Stimulated activated CD4-positive, alpha-beta T cell treated with anti-CD3 and anti-CD28 coated beads, Interleukin-2, amount 100 ng/mL, for 48 hours (primary cell): ENCODE data around the gene ZFP36.
A peak's percentile ranks its signal among the peaks of the same experiment; 100 is the strongest.

ENCODE experiments used
- DNase-seq, 2 donors: peaks; one replicate each; pipeline ENCODE4 v3.0.0-alpha.2; 2020

The ZFP36 gene

GRCh38 chr19:39385629-39386411 lies 20.8 kb upstream of the ZFP36 start:
- DNase-seq: no peak

GRCh38 chr19:39386557-39386956 lies 20.1 kb upstream of the ZFP36 start:
- no peak for DNase-seq

GRCh38 chr19:39388657-39389056 lies 18.0 kb upstream of the ZFP36 start:
- no peak for DNase-seq

GRCh38 chr19:39389631-39390414 lies 16.8 kb upstream of the ZFP36 start:
- DNase-seq: no peak

- peak in 1 of 2 donors; percentile 73 for DNase-seq
Measured at GRCh38 chr19:39390451-39390750, 16.2 kb upstream of the ZFP36 start.

- DNase-seq: peak; percentile 85 to 91
Measured at GRCh38 chr19:39390751-39391437, 15.8 kb upstream of the ZFP36 start, which contains the start of the genes MED29 and PAF1. TSS of gene MED29 (plus strand) at chr19:39391378. CDS start at chr19:39391423, 45 bp downstream. TSS of gene PAF1 (minus strand) at chr19:39391106. CDS start at chr19:39390864, 242 bp downstream.

- DNase-seq: peak; percentile 96
Measured at GRCh38 chr19:39397360-39398296, 9.0 kb upstream of the ZFP36 start.

GRCh38 chr19:39398297-39398864 lies 8.3 kb upstream of the ZFP36 start:
- DNase-seq: no peak

GRCh38 chr19:39399668-39400050 lies 7.0 kb upstream of the ZFP36 start:
- no peak for DNase-seq

GRCh38 chr19:39400061-39400460 lies 6.6 kb upstream of the ZFP36 start:
- no peak for DNase-seq

- no peak for DNase-seq
Measured at GRCh38 chr19:39401070-39401548, 5.5 kb upstream of the ZFP36 start.

GRCh38 chr19:39401549-39402345 lies 4.9 kb upstream of the ZFP36 start:
- DNase-seq: peak; percentile 66 to 71

- DNase-seq: peak; percentile 79 to 84
Measured at GRCh38 chr19:39402346-39403300, 4.0 kb upstream of the ZFP36 start.

GRCh38 chr19:39403331-39404312 lies 3.0 kb upstream of the ZFP36 start:
- DNase-seq: peak; percentile 91 to 94

- no peak for DNase-seq
Measured at GRCh38 chr19:39405261-39405957, 1.2 kb upstream of the ZFP36 start.

GRCh38 chr19:39405958-39406655 lies 540 bp upstream of the ZFP36 start:
- DNase-seq: peak; percentile 71 to 77

GRCh38 chr19:39407410-39407659 lies 688 bp downstream of the ZFP36 start:
- DNase-seq: no peak
